HG03558 (cell line): ENCODE results near the gene CCNQ.

Experiments
- ATAC-seq: cut with Tn5 transposase; IDR thresholded peaks from one replicate; pipeline ENCODE4 v1.9.1; 2021; ENCODE audit warnings: moderate number of reproducible peaks; ENCODE audit not compliant: unreplicated experiment; ENCODE audit errors: extremely low read depth

Gene CCNQ

DNA sequence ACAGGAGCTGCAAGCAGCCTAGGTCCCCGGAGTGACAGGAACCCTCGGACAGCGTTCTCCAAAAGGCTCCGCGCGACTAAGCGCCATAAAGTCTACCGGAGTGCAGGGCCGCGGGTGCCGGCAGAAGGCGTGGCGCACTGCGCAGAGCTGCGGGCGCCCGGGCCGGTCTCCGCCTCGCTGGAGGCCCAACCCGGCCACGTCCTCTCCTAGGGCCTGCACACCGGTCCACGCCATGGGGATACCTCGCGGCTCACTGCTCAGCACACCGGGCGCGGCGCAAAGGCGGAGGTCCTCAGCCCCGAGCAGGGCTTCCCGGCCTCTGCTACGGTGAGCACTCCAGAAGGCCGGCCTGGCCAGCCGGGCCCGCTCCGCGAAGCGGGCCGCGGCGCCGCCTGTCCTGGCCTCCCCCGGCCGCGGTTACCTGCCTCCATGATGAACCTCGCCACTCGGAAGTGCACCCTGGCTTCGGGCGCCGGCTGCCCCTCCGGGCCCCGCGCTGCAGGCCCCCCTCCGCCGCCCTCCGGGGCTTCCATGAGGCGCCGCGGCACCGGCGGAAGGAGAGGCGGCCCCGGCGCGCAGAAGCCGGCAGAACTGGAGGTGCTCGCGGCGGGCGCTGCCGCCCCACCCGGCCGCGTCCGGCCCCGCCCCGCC is at the start of gene CCNQ:
Gene CCNQ (minus strand): TSS at position 599 of the 651 bp plus-strand sequence. CDS start 66 bp downstream, at position 533.
- peak; percentile 26 for ATAC-seq

DNA sequence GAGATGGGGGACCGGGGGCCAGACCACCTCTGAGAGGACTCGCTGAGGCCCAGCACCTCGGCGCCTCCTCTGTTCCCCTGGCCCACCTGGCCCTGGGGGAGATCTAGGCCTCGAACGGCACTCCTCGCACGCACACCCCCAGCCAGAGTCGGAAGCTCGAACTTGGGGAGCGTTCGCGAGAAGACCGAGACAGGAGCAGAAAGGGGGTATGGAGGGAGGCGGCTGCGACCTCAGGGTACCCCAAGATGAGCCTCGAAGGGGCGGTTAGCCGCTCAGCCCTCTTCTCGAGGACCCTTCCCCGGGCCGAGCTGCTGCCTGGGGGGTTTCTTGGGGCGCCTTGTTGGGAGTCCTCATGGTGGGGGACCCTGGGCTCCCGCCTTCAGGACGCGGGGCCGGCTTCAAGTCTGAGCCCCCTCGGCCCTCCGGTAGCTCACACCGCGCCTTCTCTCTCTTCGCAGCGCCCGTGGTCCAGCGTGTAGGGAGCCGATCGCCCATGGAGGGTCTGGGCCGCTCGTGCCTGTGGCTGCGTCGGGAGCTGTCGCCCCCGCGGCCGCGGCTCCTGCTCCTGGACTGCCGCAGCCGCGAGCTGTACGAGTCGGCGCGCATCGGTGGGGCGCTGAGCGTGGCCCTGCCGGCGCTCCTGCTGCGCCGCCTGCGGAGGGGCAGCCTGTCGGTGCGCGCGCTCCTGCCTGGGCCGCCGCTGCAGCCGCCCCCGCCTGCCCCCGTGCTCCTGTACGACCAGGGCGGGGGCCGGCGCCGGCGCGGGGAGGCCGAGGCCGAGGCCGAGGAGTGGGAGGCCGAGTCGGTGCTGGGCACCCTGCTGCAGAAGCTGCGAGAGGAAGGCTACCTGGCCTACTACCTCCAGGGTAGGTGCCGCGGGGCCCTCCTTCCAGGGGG is 48.8 kb upstream of the CCNQ start:
- no peak for ATAC-seq

DNA sequence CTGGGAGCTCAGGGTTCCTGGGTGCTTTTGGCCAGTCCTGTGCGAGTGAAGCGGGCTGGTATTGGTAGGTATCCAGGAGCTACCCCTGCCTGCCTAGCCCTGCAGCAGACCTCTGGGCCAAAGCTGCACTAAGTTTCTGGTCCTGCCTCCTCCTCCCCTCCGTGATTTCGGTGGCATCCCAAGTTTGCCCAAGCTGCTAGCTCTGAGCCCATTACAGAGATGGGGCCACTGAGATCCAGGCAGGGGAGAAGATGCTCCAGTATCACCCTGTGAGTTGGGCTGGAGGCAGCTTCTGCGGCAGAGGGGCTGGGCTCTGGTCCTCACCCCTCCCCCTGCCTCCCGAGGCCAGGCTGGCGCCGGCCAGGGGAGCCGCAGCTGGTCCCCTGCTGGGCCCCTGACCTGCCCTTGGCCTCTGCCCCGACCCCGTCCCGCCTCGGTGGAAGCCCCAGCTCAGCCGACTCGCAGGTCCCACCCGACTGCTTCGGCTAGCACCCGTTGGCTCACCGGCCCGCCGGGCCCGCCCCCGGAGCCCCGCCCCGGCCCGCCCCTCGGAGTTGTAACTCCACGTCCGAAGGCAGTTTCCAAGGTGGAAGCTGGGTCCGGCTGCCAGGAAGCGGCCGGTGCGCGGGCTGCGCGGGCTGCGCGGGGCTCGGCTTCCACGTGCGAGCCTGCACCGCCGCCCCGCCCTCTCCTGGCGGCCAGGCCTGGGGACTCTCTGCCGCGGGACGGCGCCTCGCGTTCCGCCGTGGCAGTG is 47.9 kb upstream of the CCNQ start, which contains the start of gene DUSP9:
Gene DUSP9 (plus strand): TSS at position 584 of the 754 bp plus-strand sequence. CDS start 751 bp downstream, outside the sequence.
- no peak for ATAC-seq

DNA sequence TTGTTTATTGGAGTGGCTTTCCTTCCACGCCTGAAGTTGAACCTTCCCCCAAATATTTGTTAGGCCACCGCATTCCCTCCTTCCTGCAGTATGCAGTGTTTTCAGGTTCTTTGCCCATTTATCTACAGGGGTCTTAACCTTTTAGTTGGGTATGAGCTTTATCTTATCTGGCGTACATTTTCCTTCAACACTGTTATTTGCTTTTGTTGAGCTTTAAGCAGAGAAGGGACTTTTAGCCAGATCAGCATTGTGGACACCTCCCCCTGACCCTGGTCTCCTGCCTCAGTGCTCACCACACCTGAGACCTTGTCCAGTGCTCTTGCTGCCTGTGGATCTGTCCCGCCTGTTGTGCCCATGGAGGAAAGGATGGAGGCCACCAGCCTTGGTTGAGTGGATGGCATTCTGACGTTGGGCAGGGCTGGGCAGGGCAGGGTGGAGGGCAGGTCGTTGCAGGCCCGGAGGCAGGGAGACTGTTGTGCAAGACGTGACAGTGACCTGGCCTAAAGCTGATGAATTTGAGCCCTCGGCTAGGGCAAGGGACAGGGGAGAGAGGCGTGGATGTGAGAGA is 47.1 kb upstream of the CCNQ start:
- ATAC-seq: no peak

DNA sequence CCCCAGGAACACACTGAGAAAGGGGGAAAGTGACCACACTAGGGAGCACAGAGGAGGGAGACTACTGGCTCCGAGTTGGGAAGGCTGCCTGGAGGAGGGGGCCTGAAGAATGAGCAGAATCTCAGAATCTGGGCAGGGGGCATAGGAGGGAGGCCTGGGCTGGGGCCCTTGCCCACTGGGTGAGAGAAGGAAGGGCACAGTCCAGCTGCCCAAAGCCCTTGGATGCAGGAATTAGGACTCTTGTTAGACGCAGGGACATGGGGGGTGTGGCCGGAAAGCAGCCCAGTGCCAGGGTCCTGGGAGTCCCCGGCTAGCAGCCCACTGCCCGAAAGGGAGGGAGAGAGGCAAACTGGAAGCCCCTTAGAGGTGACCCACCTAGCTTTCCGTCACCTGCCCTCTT is 46.2 kb upstream of the CCNQ start:
- no peak for ATAC-seq

DNA sequence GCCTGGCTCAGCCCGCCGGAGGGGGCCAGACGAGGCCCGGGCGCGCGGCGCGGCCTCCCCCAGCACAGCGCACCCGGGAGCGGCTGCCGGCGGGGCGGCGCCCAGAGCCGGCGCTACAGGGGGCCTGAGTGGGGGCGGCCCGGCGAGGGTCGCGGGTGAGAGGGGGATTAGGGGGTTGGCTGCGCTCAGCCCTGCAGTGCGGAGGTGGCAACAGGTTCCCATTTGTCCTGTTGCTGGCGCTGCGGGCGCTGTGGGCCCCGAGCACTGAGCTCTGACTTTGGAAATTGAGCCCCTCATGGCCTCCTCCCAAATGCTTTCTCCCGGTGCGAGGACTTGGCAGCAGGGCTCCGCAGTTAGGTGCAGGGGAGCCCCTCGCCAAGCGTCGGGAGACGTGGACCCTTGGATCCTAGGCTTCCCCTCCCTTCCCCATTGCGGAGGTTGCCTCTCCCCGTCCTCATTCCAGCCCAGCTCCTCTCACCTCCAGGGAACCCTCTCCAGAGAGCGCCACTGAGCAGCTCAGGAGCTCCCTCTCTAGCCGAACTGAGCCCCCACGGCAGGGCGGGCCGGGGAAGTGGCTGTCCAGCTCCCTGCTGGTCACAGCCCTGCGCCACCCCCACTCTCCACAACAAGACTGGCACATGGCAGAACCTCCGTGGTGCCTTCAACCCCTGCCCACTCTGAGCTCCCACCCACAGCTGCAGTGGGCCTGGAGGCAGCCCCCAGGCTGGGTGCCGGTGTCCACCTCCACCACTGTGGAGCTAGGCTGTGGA is 45.6 kb upstream of the CCNQ start:
- no peak for ATAC-seq

DNA sequence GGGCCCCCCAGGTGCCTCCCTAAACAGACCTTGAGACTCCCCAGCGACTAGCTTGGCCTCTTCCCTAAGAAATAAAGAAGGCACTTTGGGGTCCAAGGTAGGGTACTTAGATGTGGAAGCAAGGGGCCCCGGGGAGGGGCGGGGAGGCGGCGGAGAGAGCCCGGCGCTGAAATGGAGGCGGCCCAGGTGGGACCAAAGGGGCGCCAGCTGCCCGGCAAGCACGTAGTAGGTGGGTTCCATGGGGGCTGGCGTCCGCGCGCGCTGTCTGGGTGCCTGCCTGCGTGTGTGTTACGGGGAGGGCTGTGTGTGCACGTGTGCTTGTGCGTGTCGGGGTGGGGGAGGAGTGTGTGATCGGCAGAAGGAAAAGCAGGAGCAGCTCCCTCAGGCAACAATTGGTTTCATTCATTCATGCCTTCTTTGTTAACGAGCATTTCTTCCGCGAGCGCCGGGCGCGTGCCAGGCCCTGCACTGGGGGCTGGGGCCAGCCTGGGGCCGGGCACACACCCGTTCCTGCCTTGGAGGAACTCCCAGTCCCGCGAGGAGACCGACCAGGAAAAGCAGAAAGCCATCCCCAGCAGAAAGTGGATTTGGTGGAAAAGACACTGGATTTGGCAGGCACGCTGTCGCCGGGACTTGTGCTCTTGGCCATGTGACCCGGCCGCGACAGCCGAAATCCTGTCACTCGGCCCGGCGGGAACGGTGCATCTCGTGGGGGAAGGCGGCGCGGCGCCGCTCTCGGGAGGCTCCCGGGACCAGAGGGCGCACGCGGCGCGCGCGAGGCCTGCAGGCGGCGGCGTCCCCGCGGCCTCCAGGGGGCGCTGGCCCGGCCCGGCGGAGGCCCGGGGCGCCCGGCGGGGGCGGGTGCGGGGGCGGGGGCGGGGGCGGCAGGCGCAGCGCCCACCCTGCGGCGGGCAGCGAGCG is 44.8 kb upstream of the CCNQ start:
- ATAC-seq: no peak

DNA sequence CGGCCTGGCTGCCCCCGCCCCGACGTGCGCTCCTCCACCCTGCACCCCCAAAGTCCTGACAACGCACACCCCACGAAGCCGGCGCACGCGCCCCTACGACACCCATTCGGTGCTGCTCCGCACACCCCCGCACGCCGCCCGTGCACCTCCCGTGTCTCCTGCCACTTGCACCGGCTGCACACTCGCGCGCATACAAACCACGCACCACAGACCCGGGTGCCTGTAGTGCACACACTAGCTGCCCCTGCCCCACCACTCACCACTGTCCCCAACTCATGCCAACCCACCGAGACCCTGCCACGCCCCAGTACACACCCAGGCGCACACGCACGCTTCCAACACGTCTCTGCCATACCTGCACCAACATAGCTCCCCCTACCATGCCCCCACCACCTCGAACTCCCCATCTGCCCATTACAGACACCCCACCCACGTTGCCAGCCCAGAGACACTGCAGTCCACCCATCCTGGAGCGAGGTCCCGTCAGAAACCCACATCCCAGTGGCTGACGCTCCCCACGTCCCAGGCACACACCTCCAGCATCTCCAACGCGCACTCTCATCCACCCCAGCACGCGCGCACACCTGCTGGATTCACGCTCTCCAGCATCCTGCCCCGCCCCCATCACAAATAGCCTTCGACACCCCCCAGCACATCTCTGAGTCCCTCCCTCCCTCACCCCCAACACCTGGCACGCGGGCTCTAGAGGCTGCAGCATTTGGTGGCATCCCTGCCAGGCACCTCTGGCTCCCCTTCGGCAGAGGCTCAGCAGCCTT is 43.9 kb upstream of the CCNQ start:
- ATAC-seq: no peak

DNA sequence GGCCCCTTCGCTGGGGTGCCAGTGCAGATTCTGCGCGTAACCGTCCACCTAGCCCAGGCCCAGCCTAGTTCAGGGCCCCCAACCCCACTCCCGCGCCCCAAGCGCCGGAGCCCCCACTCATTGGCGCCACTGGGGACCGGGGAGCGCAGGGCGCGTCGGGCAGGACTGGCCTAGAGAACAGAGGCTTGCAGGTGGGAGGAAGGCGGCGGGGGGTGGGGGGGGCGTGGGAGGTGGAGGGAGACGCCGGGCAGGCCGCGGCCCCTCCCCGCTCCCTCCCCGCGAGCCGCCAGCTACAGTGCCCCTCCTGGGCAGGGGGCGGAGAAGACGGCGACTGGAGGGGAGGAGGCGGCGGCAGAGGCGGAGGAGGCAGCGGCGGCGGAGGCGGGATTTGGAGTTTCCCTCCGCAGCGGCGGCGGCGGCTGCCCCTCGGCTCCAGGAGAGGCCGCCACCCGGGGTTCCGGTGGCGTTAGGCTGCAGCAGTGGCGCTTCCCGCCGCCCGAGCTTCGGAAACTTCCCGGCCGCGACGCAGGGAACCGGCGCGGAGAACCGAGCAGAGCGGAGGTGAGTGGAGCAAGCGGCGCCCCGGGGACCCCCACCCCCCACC is 43.2 kb upstream of the CCNQ start:
- ATAC-seq: no peak

DNA sequence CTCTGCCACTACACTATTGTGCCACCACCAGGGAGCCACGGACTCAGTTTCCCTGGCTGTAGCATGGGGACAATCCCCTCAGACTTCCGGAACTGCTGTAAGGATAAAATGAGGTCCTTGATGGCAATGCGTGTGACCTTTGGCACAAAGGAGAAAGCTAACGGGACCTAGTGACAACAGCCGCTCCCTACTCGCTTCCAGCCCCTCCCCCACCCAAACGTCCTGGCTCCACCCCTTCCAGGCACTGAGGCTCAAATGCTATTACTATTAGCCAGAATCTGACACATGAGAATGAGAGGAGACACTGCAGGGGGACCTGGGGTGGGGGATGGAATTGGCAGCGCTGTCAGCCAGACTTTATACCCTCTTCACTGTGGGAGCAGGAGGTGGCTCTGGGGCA is 42.7 kb upstream of the CCNQ start:
- no peak for ATAC-seq

DNA sequence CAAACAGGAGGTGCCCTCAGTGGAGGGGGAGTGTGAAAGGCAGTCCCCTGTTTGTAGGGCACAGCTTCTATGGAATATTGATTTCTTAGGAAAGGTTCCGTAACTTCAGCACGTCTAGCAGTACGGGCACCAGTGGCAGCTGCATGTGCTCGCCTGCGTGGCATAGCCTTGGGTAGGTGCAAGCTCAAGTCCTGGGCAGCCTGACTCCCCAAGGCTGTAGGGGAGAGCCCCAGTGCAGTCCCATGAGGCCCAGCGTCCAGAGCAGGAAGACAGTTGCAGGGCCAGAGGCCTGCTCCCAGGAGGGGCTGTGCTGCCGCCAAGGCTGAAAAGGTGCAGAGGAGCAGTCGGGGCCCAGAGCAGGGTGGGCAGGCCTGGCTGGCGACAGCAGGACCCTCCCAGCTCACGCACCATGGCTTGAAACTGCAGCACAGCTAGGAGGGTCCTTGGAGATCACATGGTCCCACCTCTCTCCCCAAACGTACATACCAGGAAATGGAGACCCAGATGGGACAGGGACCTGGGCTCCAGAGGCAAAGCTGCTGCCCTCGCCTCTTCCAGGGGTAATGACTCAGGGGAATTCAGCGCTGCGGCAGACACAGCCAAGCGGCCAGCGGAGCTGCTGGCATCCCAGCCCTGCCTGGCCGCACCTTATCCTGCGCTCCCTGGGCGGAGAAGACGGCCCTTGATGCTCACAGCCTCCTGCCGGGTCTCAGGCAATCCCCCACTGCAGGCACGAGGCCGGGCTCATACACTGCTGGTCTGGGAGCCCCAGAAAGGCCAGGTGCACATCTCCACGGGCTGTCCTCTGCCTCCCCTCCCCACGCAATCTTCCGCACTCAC is 42.0 kb upstream of the CCNQ start:
- no peak for ATAC-seq

DNA sequence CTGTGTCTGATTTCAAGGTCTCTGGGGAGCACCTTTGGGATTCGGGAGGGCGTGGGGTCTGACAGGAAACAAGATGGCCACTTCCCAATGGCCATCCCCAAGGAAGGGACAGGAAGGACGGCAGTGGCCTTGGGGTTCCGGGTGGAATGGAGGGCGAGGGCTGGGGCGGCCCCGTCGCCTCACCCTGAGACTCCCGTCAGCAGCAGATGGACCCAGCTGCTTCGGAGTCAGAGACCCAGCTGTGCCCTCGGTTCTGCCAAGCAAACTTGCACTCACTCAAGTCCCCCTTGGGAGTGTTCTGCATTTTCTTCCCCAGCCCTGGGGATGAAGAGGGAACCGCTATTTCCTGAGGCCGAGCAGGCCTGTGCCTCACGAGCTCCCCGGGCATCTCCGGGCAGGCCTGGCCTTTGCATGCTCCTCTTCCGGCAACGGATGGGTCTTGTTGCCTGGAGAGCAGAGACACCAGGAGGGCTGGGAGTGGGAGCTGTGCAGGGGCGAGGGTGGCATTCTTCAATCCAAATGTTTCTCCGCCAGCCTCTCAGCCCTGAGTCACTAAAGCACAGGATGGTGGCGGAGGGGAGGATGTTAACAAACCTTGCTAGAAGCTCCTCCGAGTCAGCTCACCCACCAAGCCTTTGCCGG is 41.2 kb upstream of the CCNQ start:
- no peak for ATAC-seq

DNA sequence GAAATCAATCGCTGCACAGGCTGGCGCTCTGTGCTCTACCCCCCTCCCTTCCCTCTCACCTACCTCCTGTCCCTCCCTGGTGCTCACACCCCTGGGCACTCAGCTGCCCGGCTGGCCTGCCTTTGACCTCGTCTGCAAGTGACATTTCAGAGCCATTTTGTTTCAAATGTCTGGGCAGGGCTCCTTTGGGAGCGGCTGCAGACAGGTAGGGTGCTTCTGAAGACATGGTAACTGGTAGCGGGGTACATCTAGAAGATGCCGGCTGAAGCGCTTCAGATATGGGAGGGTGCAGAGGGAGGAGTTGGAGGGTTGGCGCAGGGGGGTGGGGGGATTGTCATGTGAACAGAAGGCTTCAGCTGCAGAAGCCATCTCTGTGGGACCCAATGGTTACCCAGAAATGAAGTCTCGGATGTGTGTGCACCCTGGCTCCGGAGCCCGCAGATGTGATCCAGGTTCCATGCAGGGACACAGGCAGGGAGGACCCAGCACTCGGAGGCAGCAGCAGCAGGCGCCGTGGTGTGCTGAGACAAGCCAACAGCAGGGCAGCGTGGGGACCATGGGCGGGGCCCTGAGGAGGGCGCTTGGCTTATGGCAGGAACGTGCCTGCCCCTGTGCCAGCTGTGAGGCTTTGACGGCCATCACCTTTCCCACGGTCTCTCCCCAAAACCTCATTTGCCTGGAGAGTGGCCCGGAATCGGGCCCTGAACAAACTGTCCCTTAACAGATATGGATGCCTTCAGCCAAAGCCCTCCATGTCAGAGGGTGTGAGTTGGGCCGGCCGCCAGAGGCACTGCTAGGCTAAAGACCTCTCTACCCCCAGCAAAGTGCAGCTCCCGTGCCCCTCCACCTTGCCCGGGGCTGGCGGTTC is 40.5 kb upstream of the CCNQ start:
- no peak for ATAC-seq

DNA sequence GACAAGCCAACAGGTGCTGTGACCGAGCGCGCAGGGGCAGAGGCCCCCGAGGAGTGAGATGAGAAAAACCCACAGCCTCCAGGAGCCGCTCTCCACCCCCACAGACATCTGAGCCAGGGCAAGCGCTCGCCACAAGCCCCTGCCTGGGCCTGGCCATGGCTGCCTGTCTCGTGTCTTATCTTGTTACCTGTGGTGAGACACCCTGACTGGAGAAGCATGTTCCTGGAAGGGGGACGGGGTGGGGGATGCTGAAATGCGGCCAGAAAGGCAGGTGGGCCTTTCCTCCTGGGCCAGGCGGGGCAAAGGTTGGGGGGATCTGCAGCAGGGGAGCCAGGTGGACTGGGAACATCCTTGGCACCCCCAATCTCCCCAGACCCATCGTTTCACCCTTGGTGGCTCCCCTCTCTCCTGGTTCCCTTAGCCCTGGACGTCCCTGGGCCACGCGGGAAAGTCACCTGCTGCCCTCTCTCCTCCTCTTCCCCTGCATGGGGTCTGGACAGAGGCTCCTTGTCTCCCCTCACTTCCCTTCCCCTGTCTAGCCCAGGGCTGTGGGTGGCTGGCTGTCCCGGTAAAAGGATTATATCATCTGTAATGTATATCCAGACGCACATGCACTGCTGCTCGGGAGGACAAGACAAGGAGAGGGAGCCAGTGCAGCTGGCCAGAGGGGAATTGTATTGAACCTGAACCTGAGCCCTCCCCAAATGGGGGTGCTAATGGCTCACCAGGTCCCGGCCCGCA is 39.7 kb upstream of the CCNQ start:
- no peak for ATAC-seq

DNA sequence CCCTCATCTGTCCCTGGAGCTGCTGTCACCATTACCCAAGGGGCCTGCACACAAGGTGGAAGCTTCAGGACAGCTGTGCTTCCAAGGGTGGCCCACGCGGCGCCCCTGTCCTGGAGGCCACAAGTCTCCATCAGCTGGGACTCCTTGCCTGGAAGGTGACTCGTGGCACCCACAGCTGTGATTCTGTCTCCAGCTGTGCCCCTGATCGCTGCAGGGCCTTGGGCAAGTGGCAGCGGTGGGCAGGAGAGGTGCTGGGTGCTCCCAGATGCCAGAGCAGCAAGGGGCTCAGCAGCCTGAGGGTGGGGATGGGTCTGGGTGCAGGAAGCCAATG is 39.1 kb upstream of the CCNQ start:
- no peak for ATAC-seq
